ENCODE data around the gene SUCLG2.

SUCLG2 gene

DNA sequence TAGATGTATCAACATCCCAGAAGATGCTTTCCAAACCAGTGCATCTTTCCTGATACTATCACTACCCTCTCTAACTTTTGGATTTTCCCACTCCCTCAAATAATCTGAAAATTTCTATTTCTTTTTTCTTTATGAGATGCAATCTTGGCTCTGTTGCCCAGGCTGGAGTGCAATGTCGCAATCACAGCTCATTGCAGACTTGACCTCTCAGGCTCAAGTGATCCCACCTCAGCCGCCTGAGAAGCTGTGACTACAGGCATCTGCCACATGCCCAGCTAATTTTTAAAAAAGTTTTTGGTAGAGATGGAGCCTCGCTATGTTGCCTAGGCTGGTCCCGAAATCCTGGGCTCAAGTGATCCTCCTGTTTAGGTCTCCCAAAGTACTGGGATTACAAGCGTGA lies 239.7 kb downstream of the SUCLG2 start:
- TF ChIP-seq, protein P1, sequence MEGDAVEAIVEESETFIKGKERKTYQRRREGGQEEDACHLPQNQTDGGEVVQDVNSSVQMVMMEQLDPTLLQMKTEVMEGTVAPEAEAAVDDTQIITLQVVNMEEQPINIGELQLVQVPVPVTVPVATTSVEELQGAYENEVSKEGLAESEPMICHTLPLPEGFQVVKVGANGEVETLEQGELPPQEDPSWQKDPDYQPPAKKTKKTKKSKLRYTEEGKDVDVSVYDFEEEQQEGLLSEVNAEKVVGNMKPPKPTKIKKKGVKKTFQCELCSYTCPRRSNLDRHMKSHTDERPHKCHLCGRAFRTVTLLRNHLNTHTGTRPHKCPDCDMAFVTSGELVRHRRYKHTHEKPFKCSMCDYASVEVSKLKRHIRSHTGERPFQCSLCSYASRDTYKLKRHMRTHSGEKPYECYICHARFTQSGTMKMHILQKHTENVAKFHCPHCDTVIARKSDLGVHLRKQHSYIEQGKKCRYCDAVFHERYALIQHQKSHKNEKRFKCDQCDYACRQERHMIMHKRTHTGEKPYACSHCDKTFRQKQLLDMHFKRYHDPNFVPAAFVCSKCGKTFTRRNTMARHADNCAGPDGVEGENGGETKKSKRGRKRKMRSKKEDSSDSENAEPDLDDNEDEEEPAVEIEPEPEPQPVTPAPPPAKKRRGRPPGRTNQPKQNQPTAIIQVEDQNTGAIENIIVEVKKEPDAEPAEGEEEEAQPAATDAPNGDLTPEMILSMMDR (IDR thresholded peaks at IDR 0.05; ENCODE audit: insufficient read depth, low read depth, low read length, missing control alignments): no peak
- DNase-seq (ENCODE audit: low read depth): no peak
- H3K4me3 ChIP-seq (ENCODE audit: low read depth, low read length): no peak overlapping the region

DNA sequence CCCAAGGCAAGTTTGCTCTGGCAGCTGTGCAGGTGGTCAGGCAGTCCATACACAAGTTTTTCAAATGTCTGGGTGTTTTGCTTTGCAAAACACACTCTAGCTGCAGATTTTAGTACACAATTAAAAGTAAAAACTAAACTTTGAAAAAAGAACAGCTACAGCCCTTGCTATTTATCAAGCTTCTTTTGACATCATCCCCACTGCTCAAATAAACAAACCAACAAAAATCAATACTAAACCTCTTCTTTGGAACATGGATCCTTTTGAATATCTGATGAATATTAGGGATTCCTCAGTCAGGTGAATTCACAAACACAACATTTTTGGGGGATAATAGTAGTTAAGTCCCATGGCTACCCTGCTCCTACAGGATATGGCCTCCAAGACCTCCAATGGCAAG lies 249.2 kb downstream of the SUCLG2 start:
- no peak overlapping the region for H3K4me3 ChIP-seq (ENCODE audit: low read depth, low read length)
- no peak for DNase-seq (ENCODE audit: low read depth)
- TF ChIP-seq, protein P1 (IDR thresholded peaks at IDR 0.05; ENCODE audit: insufficient read depth, low read depth, low read length, missing control alignments): no peak

DNA sequence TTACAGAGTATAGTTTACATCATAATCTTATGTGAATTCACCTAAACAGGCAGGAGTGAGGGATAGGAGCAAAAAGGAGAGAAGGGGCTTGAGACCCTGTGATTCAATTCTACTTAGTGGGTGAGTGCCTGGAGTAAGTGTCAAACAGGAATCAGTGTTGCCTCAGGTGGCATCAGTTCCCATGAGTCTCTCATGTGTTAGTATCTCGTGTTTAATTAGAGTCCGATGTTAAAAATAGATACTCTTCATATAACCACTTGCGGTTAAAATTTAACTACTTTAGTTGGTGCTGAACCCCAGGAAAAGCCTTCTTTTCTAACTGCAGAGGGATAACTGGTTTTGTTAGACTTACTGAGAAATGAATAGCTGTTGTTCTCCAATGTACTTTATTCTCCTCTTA lies 251.5 kb downstream of the SUCLG2 start:
- DNase-seq (ENCODE audit: low read depth): no peak
- H3K4me3 ChIP-seq (ENCODE audit: low read depth, low read length): no peak overlapping the region
- TF ChIP-seq, protein P1 (IDR thresholded peaks at IDR 0.05; ENCODE audit: insufficient read depth, low read depth, low read length, missing control alignments): no peak

DNA sequence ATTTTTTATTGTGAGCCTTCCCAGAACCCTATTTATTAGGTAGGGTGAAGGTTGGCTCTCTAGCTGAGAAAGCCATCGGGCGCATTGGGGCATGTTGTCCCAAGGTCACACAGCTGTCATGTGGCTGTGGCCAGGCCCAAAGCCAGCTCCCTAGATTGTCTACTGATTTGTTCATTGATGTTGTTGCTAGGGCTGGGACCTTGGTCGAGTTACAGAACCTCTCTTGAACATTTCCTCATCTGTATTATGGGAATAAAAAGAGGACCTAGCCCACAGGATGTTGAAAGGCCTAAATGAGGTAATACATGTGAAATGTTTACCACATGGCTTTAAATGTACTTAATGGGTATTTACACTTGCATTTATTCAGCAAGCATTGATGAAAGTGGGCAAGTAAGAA lies 252.5 kb downstream of the SUCLG2 start:
- TF ChIP-seq, protein P1 (IDR thresholded peaks at IDR 0.05; ENCODE audit: insufficient read depth, low read depth, low read length, missing control alignments): no peak
- DNase-seq (ENCODE audit: low read depth): no peak

DNA sequence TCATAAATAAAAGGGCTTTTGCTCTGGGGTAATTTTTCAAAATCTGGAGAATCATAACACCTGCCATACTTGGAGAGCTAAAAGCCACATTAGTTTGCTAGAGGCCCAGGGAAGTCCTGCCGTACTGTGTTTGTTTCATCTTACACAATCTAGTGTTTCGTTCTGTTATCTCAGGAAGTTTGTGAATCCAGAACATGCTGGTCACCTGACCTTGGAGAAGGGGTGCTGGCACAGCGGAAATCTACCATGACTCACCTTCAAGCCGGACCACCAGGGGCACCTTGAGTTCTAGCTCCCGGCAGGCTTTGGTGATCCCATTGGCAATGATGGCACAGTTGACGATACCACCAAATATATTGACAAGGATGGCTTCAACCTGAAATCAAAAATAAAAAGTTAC lies 253.9 kb downstream of the SUCLG2 start:
- no peak overlapping the region for H3K4me3 ChIP-seq (ENCODE audit: low read depth, low read length)
- DNase-seq (ENCODE audit: low read depth): no peak
- TF ChIP-seq, protein P1 (IDR thresholded peaks at IDR 0.05; ENCODE audit: insufficient read depth, low read depth, low read length, missing control alignments): no peak

More for the DNA sequence above, 252.5 kb downstream of the SUCLG2 start:
- no peak overlapping the region for H3K4me3 ChIP-seq (ENCODE audit: low read depth, low read length)

DNA sequence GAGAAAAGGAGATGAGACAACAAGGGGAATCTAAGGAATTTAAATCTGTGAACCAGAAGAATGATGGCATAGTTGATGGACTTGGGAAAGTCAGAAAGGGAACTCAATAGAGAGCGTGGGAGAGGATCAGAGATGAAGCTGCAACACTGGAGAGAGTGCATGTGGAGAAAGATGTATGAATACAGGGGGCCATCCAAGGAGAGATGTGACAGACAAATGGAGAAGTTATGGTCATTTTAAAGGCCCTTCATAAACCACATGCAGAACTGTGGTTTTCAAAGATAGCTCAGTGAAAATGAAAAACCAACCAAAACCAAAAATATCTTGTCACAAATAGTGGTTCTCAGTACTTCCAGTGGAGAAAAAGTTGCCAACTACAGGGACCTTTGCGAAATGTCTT lies 265.2 kb downstream of the SUCLG2 start:
- peak; percentile 59 for DNase-seq (ENCODE audit: low read depth)
- TF ChIP-seq, protein P1 (IDR thresholded peaks at IDR 0.05; ENCODE audit: insufficient read depth, low read depth, low read length, missing control alignments): no peak
- no peak overlapping the region for H3K4me3 ChIP-seq (ENCODE audit: low read depth, low read length)

DNA sequence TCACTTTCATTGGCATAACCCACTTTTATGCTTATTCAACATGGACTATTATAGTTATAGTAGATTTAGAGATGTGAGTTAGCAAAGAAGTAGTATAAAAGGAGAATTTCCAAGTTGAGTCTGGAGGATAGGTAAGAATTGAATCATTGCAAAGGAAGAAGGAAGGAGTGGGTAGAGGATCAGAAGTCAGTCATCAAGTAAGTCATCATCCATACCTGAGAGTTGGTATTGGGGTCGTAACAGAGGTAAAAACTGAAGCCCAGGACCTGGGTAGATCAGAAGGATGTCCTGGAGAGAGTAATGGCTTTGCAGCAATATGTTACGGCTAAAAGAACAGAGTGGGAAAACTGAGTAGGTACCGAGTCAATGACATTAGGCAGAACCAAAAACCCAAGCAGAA lies 265.7 kb downstream of the SUCLG2 start:
- no peak for DNase-seq (ENCODE audit: low read depth)
- TF ChIP-seq, protein P1 (IDR thresholded peaks at IDR 0.05; ENCODE audit: insufficient read depth, low read depth, low read length, missing control alignments): no peak

More for the DNA sequence above, 265.7 kb downstream of the SUCLG2 start:
- H3K4me3 ChIP-seq (ENCODE audit: low read depth, low read length): no peak overlapping the region

Measured in GM12865 (cell line).